GM12878 (cell line): ENCODE results near the gene PQBP1. TPM values are rescaled to one million over a fixed set of nuclear protein-coding genes. Genes with fewer than 3 reads are reported as not detected.

Source experiments
- CBFB ChIP-seq: IDR thresholded peaks from 2 replicates; pipeline ENCODE4 v1.6.1; 2016; ENCODE audit warnings: antibody characterized with exemption, low read depth
- CBX5 ChIP-seq: sonication (generic); IDR thresholded peaks from 2 replicates; pipeline ENCODE4 v1.6.1; 2016; ENCODE audit warnings: low read depth, moderate library complexity, mild to moderate bottlenecking, inconsistent platforms
- CHD1 ChIP-seq: IDR thresholded peaks from 2 replicates; pipeline ENCODE4 v1.6.1; 2012; ENCODE audit warnings: low read depth, low read length, improper control_type of control experiment
- CREB1 ChIP-seq: IDR thresholded peaks from 2 replicates; pipeline ENCODE4 v1.6.1; 2012; ENCODE audit warnings: low read depth, mild to moderate bottlenecking, inconsistent platforms
- EGR1 ChIP-seq, 2 experiments: IDR thresholded peaks; 1 replicate in 1 of 2; 2 replicates in 1 of 2; pipeline ENCODE4 v1.6.1; 2011 to 2012; ENCODE audit warnings: low read depth in 2 of 2, low read length in 2 of 2, borderline replicate concordance in 1 of 2, mild to moderate bottlenecking in 1 of 2, moderate library complexity in 1 of 2
- IRF5 ChIP-seq: fragments of 450-650 bp; IDR thresholded peaks from 2 replicates; pipeline ENCODE4 v1.6.1; 2017; ENCODE audit warnings: borderline replicate concordance
- MYB ChIP-seq: fragments of 150-350 bp; IDR thresholded peaks from 2 replicates; pipeline ENCODE4 v1.6.1; 2014; ENCODE audit warnings: mild to moderate bottlenecking, low read depth, low read length, borderline replicate concordance
- NBN ChIP-seq: fragments of 450-650 bp; IDR thresholded peaks from 2 replicates; pipeline ENCODE4 v1.6.1; 2016
- NFIC ChIP-seq: IDR thresholded peaks from 2 replicates; pipeline ENCODE4 v1.6.1; 2012; ENCODE audit warnings: low read depth, mild to moderate bottlenecking, inconsistent platforms, low read length, moderate library complexity
- NFYB ChIP-seq: IDR thresholded peaks from 2 replicates; pipeline ENCODE4 v1.6.1; 2011; ENCODE audit warnings: low read depth, mild to moderate bottlenecking, low read length, improper control_type of control experiment, moderate library complexity; ENCODE audit not compliant: insufficient read depth
- NR2C1 ChIP-seq: fragments of 450-650 bp; IDR thresholded peaks from 2 replicates; pipeline ENCODE4 v1.6.1; 2017; ENCODE audit warnings: antibody characterized with exemption, mild to moderate bottlenecking, moderate library complexity
- PAX8 ChIP-seq: fragments of 450-650 bp; IDR thresholded peaks from 2 replicates; pipeline ENCODE4 v1.6.1; 2017; ENCODE audit warnings: mild to moderate bottlenecking, moderate library complexity
- POLR2A ChIP-seq: IDR thresholded peaks from 2 replicates; pipeline ENCODE4 v1.6.1; 2011; ENCODE audit warnings: low read depth, mild to moderate bottlenecking, low read length
- RAD21 ChIP-seq: IDR thresholded peaks from 2 replicates; pipeline ENCODE4 v1.6.1; 2011; ENCODE audit warnings: mild to moderate bottlenecking, low read depth, low read length, moderate library complexity; ENCODE audit not compliant: insufficient read depth
- SIX5 ChIP-seq: IDR thresholded peaks from 2 replicates; pipeline ENCODE4 v1.6.1; 2011; ENCODE audit warnings: mild to moderate bottlenecking, low read depth, low read length, moderate library complexity; ENCODE audit not compliant: severe bottlenecking
- SMARCA5 ChIP-seq: fragments of 450-650 bp; IDR thresholded peaks from 2 replicates; pipeline ENCODE4 v1.6.1; 2017; ENCODE audit warnings: mild to moderate bottlenecking
- SMC3 ChIP-seq: IDR thresholded peaks from 2 replicates; pipeline ENCODE4 v1.6.1; 2011; ENCODE audit warnings: low read length, improper control_type of control experiment, borderline replicate concordance
- SP1 ChIP-seq: IDR thresholded peaks from one replicate; pipeline ENCODE4 v1.6.1; 2011; ENCODE audit warnings: low read depth, low read length
- SPI1 ChIP-seq: IDR thresholded peaks from 2 replicates; pipeline ENCODE4 v1.6.1; 2011; ENCODE audit warnings: low read depth, mild to moderate bottlenecking, low read length, moderate library complexity, borderline replicate concordance; ENCODE audit not compliant: insufficient read depth
- TBL1XR1 ChIP-seq: IDR thresholded peaks from 2 replicates; pipeline ENCODE4 v1.6.1; 2012; ENCODE audit warnings: low read depth, low read length, improper control_type of control experiment
- WRNIP1 ChIP-seq: IDR thresholded peaks from 2 replicates; pipeline ENCODE4 v1.6.1; 2011; ENCODE audit warnings: low read depth, low read length, improper control_type of control experiment, borderline replicate concordance
- ZNF207 ChIP-seq: fragments of 450-650 bp; IDR thresholded peaks from 2 replicates; pipeline ENCODE4 v1.6.1; 2014; ENCODE audit warnings: antibody characterized with exemption, mild to moderate bottlenecking, borderline replicate concordance
- polyA plus RNA-seq, 11 experiments: library from polyadenylated mRNA; depleted of rRNA in 4 of 11; unstranded in 6 of 11; stranded (reverse) in 5 of 11; fragments of >200 nt; fragmentation: Nextera tagmentation in 4 of 11; fragmentation: Illumina TruSeq in 1 of 11; extraction: Ambion mirVana in 4 of 11; extraction: Trizol in 1 of 11; gene quantifications; 1 replicate in 1 of 11; 2 replicates in 10 of 11; pipeline versions ENCODE4 v1.2.1 to v1.2.3, GENCODE V29; 2011 to 2016; ENCODE audit warnings: inconsistent platforms in 2 of 11, missing spikeins in 2 of 11, low read depth in 1 of 11
- total RNA-seq, 4 experiments: library from RNA; depleted of rRNA in 3 of 4; stranded (reverse); fragments of >200 nt in 3 of 4; fragmentation: Illumina TruSeq in 1 of 4; extraction: Trizol in 1 of 4; gene quantifications; 2 replicates each; pipeline versions ENCODE4 v1.2.1 to v1.2.3, GENCODE V29; 2013 to 2021
- TF ChIP-seq, protein P1 (sequence below): IDR thresholded peaks from 2 replicates; pipeline ENCODE4 v1.6.1; 2012; ENCODE audit warnings: low read depth, low read length, improper control_type of control experiment
- TF ChIP-seq, protein P2 (sequence below): IDR thresholded peaks from 2 replicates; pipeline ENCODE4 v1.6.1; 2011; ENCODE audit warnings: low read depth, mild to moderate bottlenecking, low read length, moderate library complexity, borderline replicate concordance; ENCODE audit errors: extremely low read depth
- TF ChIP-seq, protein P3 (sequence below): fragments of 450-650 bp; IDR thresholded peaks from 2 replicates; pipeline ENCODE4 v1.6.1; 2017; ENCODE audit warnings: mild to moderate bottlenecking, low read depth, inconsistent platforms; ENCODE audit not compliant: poor library complexity, severe bottlenecking

PQBP1 gene
- total and polyA plus RNA-seq, 10 of the 15 experiments (the other 5 are each of a cell fraction or from before 2014, with no cell fraction given) = 12.5 to 74.8 (median 68.5) TPM

GRCh38 chrX:48911412-48912182 is 13.9 kb downstream of the PQBP1 start, which contains the start of gene SLC35A2 (continued):
- TF ChIP-seq NFIC (peak; percentile 30; the same call in 1 of the 2 replicates), MYB (no peak), CBX5 (no peak; the same call in 1 of the 2 replicates), SP1 (peak; percentile 31), CBFB (peak; percentile 49), CHD1 (no peak; the same call in 1 of the 2 replicates), IRF5 (no peak), ZNF207 (no peak), NBN (peak; percentile 61; the same call in 1 of the 2 replicates), SPI1 (peak; percentile 49; the same call in 1 of the 2 replicates), SMC3 (no peak), SMARCA5 (no peak), WRNIP1 (no peak), NR2C1 (peak; percentile 63), PAX8 (no peak), RAD21 (no peak), SIX5 (no peak), POLR2A (peak; percentile 89; the same call in 1 of the 2 replicates), NFYB (peak; percentile 33; the same call in 1 of the 2 replicates), TBL1XR1 (peak; percentile 9; the same call in 1 of the 2 replicates), CREB1 (peak; percentile 86), EGR1 (IDR thresholded peaks at IDR 0.05; ENCODE audit: borderline replicate concordance in 1 of 2, low read depth in 2 of 2, low read length in 2 of 2) (no peak)
- TF ChIP-seq, protein P1, sequence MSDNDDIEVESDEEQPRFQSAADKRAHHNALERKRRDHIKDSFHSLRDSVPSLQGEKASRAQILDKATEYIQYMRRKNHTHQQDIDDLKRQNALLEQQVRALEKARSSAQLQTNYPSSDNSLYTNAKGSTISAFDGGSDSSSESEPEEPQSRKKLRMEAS = peak; percentile 11; the same call in 1 of the 2 replicates
- TF ChIP-seq, protein P2, sequence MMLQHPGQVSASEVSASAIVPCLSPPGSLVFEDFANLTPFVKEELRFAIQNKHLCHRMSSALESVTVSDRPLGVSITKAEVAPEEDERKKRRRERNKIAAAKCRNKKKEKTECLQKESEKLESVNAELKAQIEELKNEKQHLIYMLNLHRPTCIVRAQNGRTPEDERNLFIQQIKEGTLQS = no peak
- TF ChIP-seq, protein P3, sequence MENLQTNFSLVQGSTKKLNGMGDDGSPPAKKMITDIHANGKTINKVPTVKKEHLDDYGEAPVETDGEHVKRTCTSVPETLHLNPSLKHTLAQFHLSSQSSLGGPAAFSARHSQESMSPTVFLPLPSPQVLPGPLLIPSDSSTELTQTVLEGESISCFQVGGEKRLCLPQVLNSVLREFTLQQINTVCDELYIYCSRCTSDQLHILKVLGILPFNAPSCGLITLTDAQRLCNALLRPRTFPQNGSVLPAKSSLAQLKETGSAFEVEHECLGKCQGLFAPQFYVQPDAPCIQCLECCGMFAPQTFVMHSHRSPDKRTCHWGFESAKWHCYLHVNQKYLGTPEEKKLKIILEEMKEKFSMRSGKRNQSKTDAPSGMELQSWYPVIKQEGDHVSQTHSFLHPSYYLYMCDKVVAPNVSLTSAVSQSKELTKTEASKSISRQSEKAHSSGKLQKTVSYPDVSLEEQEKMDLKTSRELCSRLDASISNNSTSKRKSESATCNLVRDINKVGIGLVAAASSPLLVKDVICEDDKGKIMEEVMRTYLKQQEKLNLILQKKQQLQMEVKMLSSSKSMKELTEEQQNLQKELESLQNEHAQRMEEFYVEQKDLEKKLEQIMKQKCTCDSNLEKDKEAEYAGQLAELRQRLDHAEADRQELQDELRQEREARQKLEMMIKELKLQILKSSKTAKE = no peak
